Measurements from ENCODE around the gene AUTS2. TPM values are rescaled to one million over a fixed set of nuclear protein-coding genes. Genes with fewer than 3 reads are reported as not detected.
A peak's percentile ranks its signal among the peaks of the same experiment; 100 is the strongest.

The AUTS2 gene
- total and polyA plus RNA-seq, 10 of the 15 experiments (the other 5 are each of a cell fraction or from before 2014, with no cell fraction given) = 6.4 to 55.6 (median 21.6) TPM

GRCh38 chr7:70799841-70800405, 1201.6 kb downstream of the AUTS2 start:
- Histone ChIP-seq H3K9ac (ENCODE audit: control insufficient read depth, insufficient read depth, low read length) (no peak overlapping the region), H3K27ac (ENCODE audit: control insufficient read depth, insufficient read depth) (no peak overlapping the region), H3K4me1 (ENCODE audit: control insufficient read depth, insufficient read depth, low read length) (peaks cover under 1% of the 10 kb centered on the region), H2AFZ (ENCODE audit: control insufficient read depth, low read depth, low read length) (no peak overlapping the region), H3K36me3 (ENCODE audit: control insufficient read depth in 2 of 2, insufficient read depth in 2 of 2, low read length in 1 of 2) (no peaks in the 10 kb centered on the region; a peak in 1 of 4 replicates), H3K27me3 (replicated peaks in 1 of 2; ENCODE audit: control insufficient read depth in 2 of 2, insufficient read depth in 2 of 2, low read length in 1 of 2) (no peaks in the 10 kb centered on the region), H4K20me1 (ENCODE audit: control insufficient read depth, insufficient read depth) (no peaks in the 10 kb centered on the region), H3K4me2 (ENCODE audit: control insufficient read depth, insufficient read depth) (no peak overlapping the region), H3K79me2 (ENCODE audit: control insufficient read depth, insufficient read depth, low read length) (no peaks in the 10 kb centered on the region), H3K4me3 (no peak overlapping the region), H3K9me3 (replicated peaks; ENCODE audit: control insufficient read depth, insufficient read depth, low read length) (peaks cover 16% of the 10 kb centered on the region)
- no peak for DNase-seq (ENCODE audit: low read depth, low spot score)
- POLR2A ChIA-PET = no interaction called here
- CTCF ChIA-PET = interaction anchor here (0.6 kb wide), 1 partner anchor 13 kb away, joined by 3 read pairs; no protein-coding TSS in a partner anchor
- RAD21 ChIA-PET (ENCODE audit: unreplicated experiment) = no interaction called here
- SMC1A ChIA-PET (ENCODE audit: uncharacterized antibody, unreplicated experiment) = no interaction called here
- in situ Hi-C loops (cut with MboI) = no loop called here
- no peak for FAIRE-seq
- WGBS (ENCODE audit: insufficient coverage, insufficient replicate concordance, low lambda C conversion rate, missing lambda C conversion rate) = 21% methylated on average over 4 of the region's 4 CpGs
- intact Hi-C loops (cut with micrococcal nuclease; ENCODE audit: unreplicated experiment) = no loop called here
- ATAC-seq = peak; percentile 55
- BruUV-seq (replicated peaks) = no TSS peak
- TF ChIP-seq ATF2 (IDR thresholded peaks at IDR 0.05; ENCODE audit: low read length) (peak; percentile 51; the same call in 1 of the 2 replicates), MTA2 (IDR thresholded peaks at IDR 0.05; ENCODE audit: low read depth) (no peak), RAD21 (IDR thresholded peaks at IDR 0.05; ENCODE audit: insufficient read depth, low read depth, low read length) (no peak), NFIC (IDR thresholded peaks at IDR 0.05; ENCODE audit: low read depth, low read length) (no peak), SKIL (IDR thresholded peaks at IDR 0.05; ENCODE audit: low read depth, poor library complexity, severe bottlenecking) (peak; percentile 30), NFXL1 (IDR thresholded peaks at IDR 0.05; ENCODE audit: borderline replicate concordance) (peak; percentile 76; the same call in 1 of the 2 replicates), CEBPZ (IDR thresholded peaks at IDR 0.05; ENCODE audit: low read depth, low read length) (no peak), IKZF2 (IDR thresholded peaks at IDR 0.05) (no peak), LARP7 (IDR thresholded peaks at IDR 0.05) (no peak), SREBF1 (IDR thresholded peaks at IDR 0.05; ENCODE audit: low read length) (no peak), EZH2 (IDR thresholded peaks at IDR 0.05; ENCODE audit: borderline replicate concordance, control insufficient read depth, low read depth, low read length) (no peak), PBX3 (IDR thresholded peaks at IDR 0.05; ENCODE audit: insufficient replicate concordance, low read depth, low read length) (no peak)

Measured in GM12878 (cell line).